ENCODE results near the gene HSF2. TPM values are rescaled to one million over a fixed set of nuclear protein-coding genes. Genes with fewer than 3 reads are reported as not detected.
A peak's percentile ranks its signal among the peaks of the same experiment; 100 is the strongest.

The HSF2 gene
- total and polyA plus RNA-seq, 2 of the 13 experiments (the other 11 are each of a cell fraction or from before 2014, with no cell fraction given) = 24.8 to 26.4 TPM

- TF ChIP-seq KLF12 (CRISPR knock-in tag; IDR thresholded peaks at IDR 0.05; ENCODE audit: borderline replicate concordance) = peak; percentile 95; the same call in 1 of the 2 replicates
- TF ChIP-seq ZNF543 (CRISPR knock-in tag; IDR thresholded peaks at IDR 0.05) = 0 out of 2 replicates have a peak, but pooled peaks have one; percentile 84
- peak; percentile 89 for TF ChIP-seq KMT2A (CRISPR knock-in tag; IDR thresholded peaks at IDR 0.05)
- TF ChIP-seq ARID3A (IDR thresholded peaks at IDR 0.05; ENCODE audit: low read depth, low read length) = no peak
- TF ChIP-seq ZGPAT (CRISPR knock-in tag; IDR thresholded peaks at IDR 0.05) = peak; percentile 90; the same call in 1 of the 2 replicates
- TF ChIP-seq NFKBIZ (CRISPR knock-in tag; IDR thresholded peaks at IDR 0.05) = peak; percentile 41; the same call in 1 of the 2 replicates
- no peak for TF ChIP-seq GTF2F1 (IDR thresholded peaks at IDR 0.05; ENCODE audit: low read length)
- TF ChIP-seq SOX5 (CRISPR knock-in tag; IDR thresholded peaks at IDR 0.05; ENCODE audit: borderline replicate concordance) = 0 out of 2 replicates have a peak, but pooled peaks have one; percentile 45
- TF ChIP-seq KLF9 (CRISPR knock-in tag; IDR thresholded peaks at IDR 0.05; ENCODE audit: low read depth) = no peak; the same call in 1 of the 2 replicates
- peak; percentile 63 for TF ChIP-seq ARID5B (CRISPR knock-in tag; IDR thresholded peaks at IDR 0.05)
- peak; percentile 67; the same call in 1 of the 2 replicates for TF ChIP-seq BRD4 (CRISPR knock-in tag; IDR thresholded peaks at IDR 0.05)
- no peak; the same call in 1 of the 2 replicates for TF ChIP-seq AFF4 (CRISPR knock-in tag; IDR thresholded peaks at IDR 0.05)
- TF ChIP-seq HNRNPH1 (optimal IDR thresholded peaks at IDR 0.05; ENCODE audit: low read depth, low read length) = no peak
- peak; percentile 81; the same call in 1 of the 2 replicates for TF ChIP-seq RNF219 (CRISPR knock-in tag; IDR thresholded peaks at IDR 0.05)
- no peak for TF ChIP-seq NFIB (CRISPR knock-in tag; IDR thresholded peaks at IDR 0.05; ENCODE audit: borderline replicate concordance)
Measured at GRCh38 chr6:122471107-122472021, 71.9 kb downstream of the HSF2 start, which contains the start of gene SERINC1 (continued).
